HG02885 (cell line): Measurements from ENCODE around the gene CEP85.
A peak's percentile ranks its signal among the peaks of the same experiment; 100 is the strongest.
"Not testable (repeated sequence)": the region's sequence is repeated elsewhere in the genome, so short reads cannot be mapped to it uniquely, and the experiment has no call there.

Experiments
- ATAC-seq: cut with Tn5 transposase; IDR thresholded peaks from one replicate; pipeline ENCODE4 v1.9.1; 2021; ENCODE audit warnings: mild to moderate bottlenecking; ENCODE audit not compliant: unreplicated experiment, poor library complexity

CEP85 gene

GRCh38 chr1:26287033-26287711 lies 53.2 kb downstream of the CEP85 start:
- ATAC-seq: no peak

- no peak for ATAC-seq
Observed at GRCh38 chr1:26287811-26288210, 53.8 kb downstream of the CEP85 start.

- ATAC-seq: no peak
Observed at GRCh38 chr1:26288311-26288941, 54.4 kb downstream of the CEP85 start.

- ATAC-seq: peak; percentile 47
Observed at GRCh38 chr1:26289158-26290059, 55.4 kb downstream of the CEP85 start.

- ATAC-seq: no peak
Observed at GRCh38 chr1:26290122-26290881, 56.3 kb downstream of the CEP85 start.

- no peak for ATAC-seq
Observed at GRCh38 chr1:26290882-26291261, 56.9 kb downstream of the CEP85 start.

- ATAC-seq: no peak
Observed at GRCh38 chr1:26291433-26291832, 57.4 kb downstream of the CEP85 start.

- ATAC-seq: no peak
Observed at GRCh38 chr1:26291939-26292338, 57.9 kb downstream of the CEP85 start.

GRCh38 chr1:26292735-26293134 lies 58.7 kb downstream of the CEP85 start:
- not testable (repeated sequence) for ATAC-seq

GRCh38 chr1:26293911-26294463 lies 60.0 kb downstream of the CEP85 start:
- ATAC-seq: no peak

GRCh38 chr1:26295194-26296138 lies 61.5 kb downstream of the CEP85 start:
- ATAC-seq: no peak

- no peak for ATAC-seq
Observed at GRCh38 chr1:26296340-26297056, 62.5 kb downstream of the CEP85 start.

GRCh38 chr1:26297057-26297790 lies 63.2 kb downstream of the CEP85 start:
- ATAC-seq: no peak

- no peak for ATAC-seq
Observed at GRCh38 chr1:26297791-26298124, 63.8 kb downstream of the CEP85 start.

- no peak for ATAC-seq
Observed at GRCh38 chr1:26300578-26301275, 66.7 kb downstream of the CEP85 start.

- ATAC-seq: no peak
Observed at GRCh38 chr1:26302733-26303405, 68.9 kb downstream of the CEP85 start.
